ENCODE results near the gene ATF6B.

DNA sequence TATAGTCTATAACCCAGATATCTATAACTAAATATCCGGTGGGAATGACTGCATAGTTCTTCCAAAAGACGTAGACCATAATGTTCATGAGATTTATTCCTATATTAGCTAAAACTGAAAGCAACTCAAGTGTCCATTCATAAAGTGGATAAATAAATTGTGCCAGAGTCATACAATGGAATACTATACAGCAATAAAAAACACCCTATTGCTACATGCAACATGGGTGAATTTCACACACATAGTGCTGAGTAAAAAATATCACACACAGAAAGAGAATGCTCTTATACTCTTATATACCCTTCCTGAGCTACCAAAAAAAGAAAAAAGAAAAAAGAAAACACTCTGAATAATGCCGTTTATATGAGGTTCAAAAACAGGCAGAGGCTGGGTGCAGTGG, 25.8 kb downstream of the ATF6B start:
- TF ChIP-seq, protein P1, sequence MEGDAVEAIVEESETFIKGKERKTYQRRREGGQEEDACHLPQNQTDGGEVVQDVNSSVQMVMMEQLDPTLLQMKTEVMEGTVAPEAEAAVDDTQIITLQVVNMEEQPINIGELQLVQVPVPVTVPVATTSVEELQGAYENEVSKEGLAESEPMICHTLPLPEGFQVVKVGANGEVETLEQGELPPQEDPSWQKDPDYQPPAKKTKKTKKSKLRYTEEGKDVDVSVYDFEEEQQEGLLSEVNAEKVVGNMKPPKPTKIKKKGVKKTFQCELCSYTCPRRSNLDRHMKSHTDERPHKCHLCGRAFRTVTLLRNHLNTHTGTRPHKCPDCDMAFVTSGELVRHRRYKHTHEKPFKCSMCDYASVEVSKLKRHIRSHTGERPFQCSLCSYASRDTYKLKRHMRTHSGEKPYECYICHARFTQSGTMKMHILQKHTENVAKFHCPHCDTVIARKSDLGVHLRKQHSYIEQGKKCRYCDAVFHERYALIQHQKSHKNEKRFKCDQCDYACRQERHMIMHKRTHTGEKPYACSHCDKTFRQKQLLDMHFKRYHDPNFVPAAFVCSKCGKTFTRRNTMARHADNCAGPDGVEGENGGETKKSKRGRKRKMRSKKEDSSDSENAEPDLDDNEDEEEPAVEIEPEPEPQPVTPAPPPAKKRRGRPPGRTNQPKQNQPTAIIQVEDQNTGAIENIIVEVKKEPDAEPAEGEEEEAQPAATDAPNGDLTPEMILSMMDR (IDR thresholded peaks at IDR 0.05), result no peak
- no peak for TF ChIP-seq POLR2AphosphoS5 (IDR thresholded peaks at IDR 0.05)

All from stomach (tissue), 4 donors.